ENCODE measurements around the gene MTNR1A.

MTNR1A gene

DNA sequence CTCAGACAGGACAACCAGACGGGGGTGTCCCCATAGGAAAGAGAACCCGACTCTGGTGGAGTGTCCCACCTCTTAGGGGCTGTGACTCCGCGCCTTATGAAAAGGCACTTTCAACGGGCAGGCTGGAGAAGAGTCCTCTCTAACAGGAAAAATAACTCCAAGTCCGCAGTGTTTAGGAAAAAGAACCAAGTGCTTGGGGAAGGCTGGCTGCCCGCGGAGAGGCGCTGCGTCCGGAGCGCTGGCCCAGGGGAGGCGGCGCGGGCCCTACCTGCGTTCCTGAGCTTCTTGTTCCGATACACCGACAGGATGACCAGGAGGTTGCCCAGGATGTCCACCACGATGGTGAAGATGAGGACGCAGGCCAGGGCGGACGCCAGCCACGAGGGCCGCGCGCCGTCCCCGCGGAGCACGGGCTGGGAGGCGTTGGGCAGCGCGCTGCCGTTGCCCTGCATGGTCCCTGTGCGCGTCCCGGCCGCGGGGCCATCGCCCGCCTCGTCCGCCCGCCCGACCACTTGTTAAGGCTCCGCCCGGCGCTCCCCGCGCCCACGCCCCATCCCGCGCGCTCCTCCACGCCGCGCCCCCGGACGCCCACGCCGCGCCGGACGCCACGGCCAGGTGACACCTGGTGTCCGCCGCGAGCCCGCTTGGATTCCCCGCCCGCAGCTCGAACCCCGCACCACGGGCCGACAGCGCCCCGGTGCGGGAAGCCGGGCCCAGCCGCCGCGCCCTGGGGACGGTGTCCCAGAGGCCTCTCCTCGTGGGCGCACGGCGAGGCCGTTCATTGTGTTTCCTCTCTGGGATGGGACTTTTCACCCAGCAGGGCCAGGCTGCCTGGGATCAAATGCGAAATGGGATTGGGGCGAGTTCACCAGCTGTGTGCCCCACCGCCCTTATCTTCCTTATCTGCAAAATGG, at the start of gene MTNR1A:
Gene MTNR1A (minus strand): TSS at position 654 of the 914 bp plus-strand sequence. CDS start 202 bp downstream, at position 452.
- DNase-seq (ENCODE audit: low read depth, low spot score) = no peak

- DNase-seq (ENCODE audit: low read depth, low spot score) = no peak
These were observed 48.9 kb upstream of the MTNR1A start for GRCh38 chr4:186604124-186604807.

DNA sequence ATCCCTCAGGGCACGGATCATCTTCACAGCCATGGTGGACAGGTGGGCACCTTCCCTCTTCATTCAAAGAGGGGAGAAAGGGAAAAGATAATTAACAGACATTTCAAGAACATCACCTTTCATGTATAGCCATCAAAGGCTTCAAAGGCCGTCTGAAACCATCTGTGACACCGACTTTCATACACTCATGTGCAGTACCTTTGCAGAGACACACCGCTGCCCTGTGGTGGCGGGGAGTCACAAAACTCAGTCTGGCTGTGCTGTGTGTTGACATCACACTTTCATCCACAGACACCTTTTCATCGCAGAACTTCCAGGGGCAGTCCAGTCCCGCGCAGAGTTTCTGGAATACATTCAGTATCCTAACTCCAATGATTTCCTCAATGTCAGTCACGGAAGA, 47.6 kb upstream of the MTNR1A start:
- no peak for DNase-seq (ENCODE audit: low read depth, low spot score)

GRCh38 chr4:186599483-186599882, 44.1 kb upstream of the MTNR1A start:
- no peak for DNase-seq (ENCODE audit: low read depth, low spot score)

- no peak for DNase-seq (ENCODE audit: low read depth, low spot score)
These were observed 43.3 kb upstream of the MTNR1A start for GRCh38 chr4:186598686-186599085.

DNA sequence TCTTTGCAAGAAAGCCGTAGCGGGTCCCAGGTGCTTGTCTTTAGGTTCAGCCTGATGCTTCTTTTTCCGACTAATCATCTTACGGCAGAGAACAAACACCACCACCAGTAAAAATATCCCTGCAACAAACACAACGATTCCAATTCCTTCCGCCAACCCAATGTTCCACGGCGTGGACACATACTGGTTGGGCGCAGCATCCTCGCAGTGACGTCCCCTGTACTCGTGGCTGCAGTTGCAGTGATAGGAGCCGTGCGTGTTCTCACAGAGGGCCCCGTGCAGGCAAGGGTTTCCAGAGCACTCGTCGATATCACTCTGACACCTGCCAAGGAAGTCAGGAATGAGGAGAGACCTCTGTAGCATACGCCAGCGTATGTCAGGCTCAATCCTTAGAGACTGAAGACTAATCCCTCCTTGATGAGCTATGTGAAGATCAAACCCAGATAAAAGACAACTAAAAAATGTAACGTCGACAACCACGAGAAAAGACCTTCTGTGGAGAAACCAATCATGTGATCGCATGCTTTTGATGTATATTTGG, 41.6 kb upstream of the MTNR1A start:
- no peak for DNase-seq (ENCODE audit: low read depth, low spot score)

DNA sequence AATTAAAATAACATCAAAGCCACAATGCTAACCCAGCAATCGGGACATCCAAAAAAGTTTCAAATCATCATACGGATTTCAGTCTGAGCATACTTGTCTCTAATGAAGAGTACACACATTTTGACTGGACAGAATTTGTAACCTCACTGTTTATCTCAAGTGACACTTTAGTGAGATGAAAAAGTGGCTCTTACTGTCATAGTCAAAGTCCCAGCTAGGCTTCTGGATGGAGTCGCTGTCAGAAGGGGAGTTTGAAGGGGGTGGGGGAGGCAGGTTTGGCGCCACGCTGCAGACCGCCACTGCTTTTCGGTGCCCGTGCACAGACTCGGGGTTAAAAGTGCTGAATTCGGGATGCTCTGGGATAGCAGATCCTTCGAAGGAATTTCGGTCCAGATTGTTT, 41.0 kb upstream of the MTNR1A start:
- DNase-seq (ENCODE audit: low read depth, low spot score) = no peak

DNA sequence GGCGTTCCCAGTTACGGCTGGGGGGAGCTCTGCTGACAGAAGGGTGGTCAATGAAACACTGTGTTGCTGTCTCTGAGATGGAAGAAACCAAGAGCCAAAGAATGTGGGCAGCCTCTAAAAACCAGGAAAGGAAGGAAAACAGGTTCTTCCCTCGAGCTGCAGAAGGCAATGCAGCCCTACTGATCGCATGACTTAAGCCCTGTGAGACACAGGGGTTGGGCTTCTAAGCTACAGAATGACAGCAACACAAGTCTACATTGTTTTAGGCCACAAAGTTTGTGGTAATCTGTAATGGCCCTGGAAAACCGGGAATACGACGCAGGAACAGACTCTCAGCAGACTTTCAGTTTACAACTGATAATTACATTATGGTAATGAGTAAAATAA, 38.2 kb upstream of the MTNR1A start:
- DNase-seq (ENCODE audit: low read depth, low spot score) = no peak

GRCh38 chr4:186592966-186593586, 37.7 kb upstream of the MTNR1A start:
- DNase-seq (ENCODE audit: low read depth, low spot score) = no peak

GRCh38 chr4:186592445-186592844, 37.1 kb upstream of the MTNR1A start:
- no peak for DNase-seq (ENCODE audit: low read depth, low spot score)

GRCh38 chr4:186591651-186592050, 36.3 kb upstream of the MTNR1A start:
- DNase-seq (ENCODE audit: low read depth, low spot score) = no peak

DNA sequence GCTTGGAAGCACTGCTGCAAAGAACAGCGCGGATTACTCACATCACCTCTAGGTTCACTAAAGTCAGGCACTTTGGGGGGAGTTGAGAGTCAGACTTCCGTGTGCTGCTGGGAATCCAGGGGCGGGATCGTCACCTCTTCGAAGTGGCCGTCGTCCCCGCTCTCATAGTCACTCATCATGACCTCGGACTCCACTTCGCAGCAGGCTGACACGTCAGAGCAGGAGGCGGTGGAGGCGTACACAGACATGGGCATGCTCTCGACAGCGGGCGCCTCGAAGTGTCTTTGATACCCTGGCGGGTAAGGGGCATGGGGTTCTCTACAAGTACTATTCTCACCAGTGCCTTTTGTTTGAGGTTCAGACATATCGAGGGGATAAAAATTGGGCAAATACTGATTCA, 33.1 kb upstream of the MTNR1A start:
- no peak for DNase-seq (ENCODE audit: low read depth, low spot score)

DNA sequence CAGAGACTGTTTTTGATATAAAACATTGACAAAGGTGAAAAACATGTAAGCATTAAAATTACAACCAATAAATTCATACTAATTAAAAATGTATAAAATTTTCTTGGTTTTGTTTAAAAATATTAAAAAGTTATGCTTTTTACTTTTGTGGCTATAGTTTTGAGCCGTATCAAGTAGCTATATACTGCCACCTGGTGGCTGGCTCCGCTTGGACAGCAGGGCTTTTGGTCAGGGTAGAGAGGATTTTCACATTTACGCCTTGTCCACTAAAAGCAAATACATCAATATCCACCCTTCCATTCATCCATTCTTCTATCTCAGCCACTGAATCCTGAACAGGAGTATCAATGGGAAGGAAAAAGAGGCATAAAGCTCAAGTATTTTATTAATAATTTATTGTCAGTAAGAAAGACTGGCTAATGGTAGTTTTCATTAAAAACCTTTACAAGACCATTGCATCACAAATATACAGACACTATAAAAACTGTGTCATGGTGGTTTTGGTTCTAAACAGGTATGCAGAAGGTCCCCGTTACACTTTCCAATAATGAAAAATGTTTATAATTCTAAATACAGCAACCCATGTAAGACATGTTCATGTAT, 32.1 kb upstream of the MTNR1A start:
- no peak for DNase-seq (ENCODE audit: low read depth, low spot score)

DNA sequence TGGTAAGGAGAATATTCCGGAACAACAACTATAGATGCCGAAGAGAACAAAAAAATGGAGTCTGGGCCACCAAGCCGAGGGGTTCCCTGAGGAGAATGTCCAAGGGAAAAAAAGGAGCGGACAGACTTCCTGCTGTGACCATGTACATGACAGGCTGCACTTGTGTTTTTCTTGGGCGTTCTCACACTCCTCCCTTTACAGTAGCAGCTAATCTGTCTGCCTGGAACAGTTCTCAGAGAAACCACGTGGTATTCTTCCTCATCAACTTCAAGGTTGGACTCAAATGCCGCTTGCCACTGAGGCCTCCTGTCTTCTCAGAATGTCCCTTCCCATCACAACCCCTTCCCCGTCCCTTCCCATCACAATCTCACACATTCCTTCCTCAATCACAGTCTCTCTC, 30.8 kb upstream of the MTNR1A start:
- no peak for DNase-seq (ENCODE audit: low read depth, low spot score)

GRCh38 chr4:186584912-186585311, 29.5 kb upstream of the MTNR1A start:
- no peak for DNase-seq (ENCODE audit: low read depth, low spot score)

DNA sequence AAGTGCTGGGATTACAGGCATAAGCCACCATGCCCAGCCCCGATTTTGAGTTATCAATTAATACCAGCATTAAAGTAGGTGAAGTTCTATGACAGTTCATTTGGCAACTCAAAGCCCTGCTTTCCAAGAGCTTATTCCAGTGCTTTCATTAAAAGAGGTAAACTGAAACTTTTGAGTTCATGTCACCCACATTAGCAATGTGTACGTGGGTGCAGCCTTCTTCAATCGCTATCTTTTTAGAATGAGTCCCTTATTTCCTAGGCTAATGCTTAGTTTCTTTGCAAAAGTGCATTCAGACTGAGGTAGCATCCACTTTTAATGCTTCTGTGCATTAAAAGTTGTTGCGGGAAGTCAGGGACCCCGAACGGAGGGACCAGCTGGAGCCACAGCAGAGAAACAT, 26.1 kb upstream of the MTNR1A start:
- no peak for DNase-seq (ENCODE audit: low read depth, low spot score)

DNA sequence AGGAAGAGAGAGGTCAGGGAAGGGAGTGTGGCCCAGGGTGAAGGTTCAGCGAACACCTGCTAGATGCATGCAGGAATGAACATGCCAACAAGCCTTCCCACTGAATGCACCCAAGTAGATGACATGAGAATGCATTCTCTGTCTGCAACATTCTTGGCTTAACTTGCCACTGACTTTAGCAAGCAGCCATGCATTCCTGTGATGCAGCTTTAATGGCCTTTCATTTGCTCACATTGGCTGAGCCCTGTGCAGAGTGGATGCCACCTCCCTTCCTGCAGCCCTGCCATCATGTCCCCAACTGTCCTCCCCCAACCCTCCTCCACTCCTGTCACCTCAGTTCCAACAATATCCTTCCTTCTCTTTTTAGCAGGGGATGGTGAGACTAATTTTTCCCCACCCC, 25.3 kb upstream of the MTNR1A start:
- no peak for DNase-seq (ENCODE audit: low read depth, low spot score)

DNA sequence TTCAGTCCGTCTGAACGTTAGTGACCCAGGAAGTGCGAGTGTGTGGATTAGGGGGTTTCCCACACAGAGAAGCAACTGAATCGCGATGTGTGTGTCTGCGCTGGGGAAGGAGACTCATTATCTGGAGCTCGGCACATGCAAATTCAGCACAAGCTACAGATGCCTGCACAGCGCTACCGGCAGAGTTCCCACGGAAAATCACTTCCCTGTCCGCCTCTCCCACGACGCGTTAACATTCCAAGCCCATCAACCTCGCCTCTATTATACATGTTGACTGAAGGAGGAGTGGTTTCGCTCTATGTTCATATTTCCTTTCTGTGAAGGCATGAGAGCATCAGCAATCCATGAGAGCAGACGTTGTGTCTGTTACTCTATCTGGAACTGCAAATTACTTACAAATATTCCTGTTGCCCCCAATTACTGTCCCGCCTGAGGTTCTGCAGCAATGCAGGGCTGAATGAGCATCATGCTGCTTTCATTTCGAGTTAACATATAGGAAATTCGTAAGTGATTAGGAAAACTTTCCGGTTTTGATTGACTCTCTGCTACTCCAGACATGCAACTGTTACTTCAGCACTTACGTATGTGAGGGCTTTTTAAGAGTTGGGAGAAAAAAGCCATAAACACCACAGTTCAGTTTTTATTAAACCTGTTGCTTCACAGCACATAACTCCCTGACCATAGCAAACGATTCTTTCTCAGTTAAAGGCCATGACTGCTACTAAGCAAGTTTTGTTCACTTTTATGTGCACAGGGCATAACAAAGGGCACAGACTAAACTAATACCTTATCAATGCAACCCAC, 15.0 kb upstream of the MTNR1A start:
- no peak for DNase-seq (ENCODE audit: low read depth, low spot score)

- DNase-seq (ENCODE audit: low read depth, low spot score) = no peak
These were observed 14.3 kb upstream of the MTNR1A start for GRCh38 chr4:186569533-186570192.

DNA sequence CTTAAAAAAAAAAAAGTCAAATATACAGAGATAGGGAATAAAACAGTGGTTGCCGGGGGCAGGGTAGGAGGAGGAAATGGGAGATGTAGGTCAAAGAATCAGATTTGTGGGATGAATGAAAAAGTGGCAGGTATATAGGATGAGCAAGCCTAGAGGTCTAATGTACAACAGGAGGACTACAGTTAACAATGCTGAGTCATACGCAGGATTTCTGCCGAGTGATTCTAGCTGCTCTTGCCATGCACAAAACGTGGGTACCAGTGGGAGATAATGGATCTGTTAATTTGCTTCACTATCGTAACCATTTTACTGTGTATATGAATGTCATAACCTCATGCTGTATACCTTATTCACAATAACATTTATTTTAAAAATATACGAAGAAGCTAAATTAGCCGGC, 10.7 kb upstream of the MTNR1A start:
- no peak for DNase-seq (ENCODE audit: low read depth, low spot score)

DNA sequence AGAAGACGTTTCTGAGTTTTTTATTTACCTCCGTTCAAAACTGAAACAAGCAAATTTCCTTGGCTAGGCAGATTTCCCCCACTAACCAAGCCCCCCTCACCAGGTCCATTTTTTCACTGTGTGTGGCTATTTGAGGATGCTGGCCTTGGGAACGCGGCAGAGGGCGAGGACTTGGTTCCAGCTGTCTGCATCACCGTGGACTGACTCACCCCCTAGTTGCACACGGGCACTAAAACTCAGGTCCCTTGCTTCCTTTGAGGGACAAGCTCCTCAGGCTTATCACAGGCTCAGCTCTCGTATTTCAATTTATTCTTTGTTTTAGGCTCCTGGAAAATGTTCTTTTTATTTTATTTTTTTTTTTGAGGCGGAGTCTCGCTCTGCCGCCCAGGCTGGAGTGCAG, 8.4 kb upstream of the MTNR1A start:
- DNase-seq (ENCODE audit: low read depth, low spot score) = no peak

Data from activated naive CD8-positive, alpha-beta T cell treated with anti-CD3 and anti-CD28 coated beads, Interleukin-2, amount 50 U/mL, for 16 hours (primary cell).